ENCODE results near the gene ACAA1. TPM values are rescaled to one million over a fixed set of nuclear protein-coding genes. Genes with fewer than 3 reads are reported as not detected.

The ACAA1 gene
- total and polyA plus RNA-seq, 9 of the 15 experiments (the other 6 are each of a cell fraction or from before 2014, with no cell fraction given), result 4.0 to 88.9 (median 57.2) TPM

- TF ChIP-seq ZBTB43 (CRISPR knock-in tag; IDR thresholded peaks at IDR 0.05) (0 out of 2 replicates have a peak, but pooled peaks have one; percentile 42), RBM15 (IDR thresholded peaks at IDR 0.05; ENCODE audit: insufficient read depth, low read length) (no peak), ZNF785 (CRISPR knock-in tag; IDR thresholded peaks at IDR 0.05) (no peak), JUN (IDR thresholded peaks at IDR 0.05; ENCODE audit: borderline replicate concordance, low read depth, low read length) (0 out of 2 replicates have a peak, but pooled peaks have one; percentile 16), JUN (CRISPR knock-in tag; IDR thresholded peaks at IDR 0.05; ENCODE audit: borderline replicate concordance) (0 out of 2 replicates have a peak, but pooled peaks have one; percentile 79), MIER1 (IDR thresholded peaks at IDR 0.05; ENCODE audit: low read depth) (no peak), HMG20B (CRISPR knock-in tag; IDR thresholded peaks at IDR 0.05) (no peak), KLF6 (CRISPR knock-in tag; IDR thresholded peaks at IDR 0.05; ENCODE audit: borderline replicate concordance) (no peak), KLF13 (tag; IDR thresholded peaks at IDR 0.05; ENCODE audit: borderline replicate concordance, low read depth) (0 out of 2 replicates have a peak, but pooled peaks have one; percentile 50), PTTG1 (tag; IDR thresholded peaks at IDR 0.05; ENCODE audit: low read depth) (no peak), RAD21 (CRISPR knock-in tag; conservative IDR thresholded peaks at IDR 0.05 in 1 of 2, IDR thresholded peaks at IDR 0.05 in 1 of 2) (no peak), PHB (CRISPR knock-in tag; IDR thresholded peaks at IDR 0.05) (no peak), DDX20 (tag; IDR thresholded peaks at IDR 0.05; ENCODE audit: low read depth) (no peak), GTF2B (IDR thresholded peaks at IDR 0.05; ENCODE audit: extremely low read depth, insufficient read length) (no peak), IRF2 (CRISPR knock-in tag; IDR thresholded peaks at IDR 0.05) (no peak), TCFL5 (CRISPR knock-in tag; conservative IDR thresholded peaks at IDR 0.05) (no peak), PHTF2 (CRISPR knock-in tag; IDR thresholded peaks at IDR 0.05) (no peak)
- TF ChIP-seq, protein P1, sequence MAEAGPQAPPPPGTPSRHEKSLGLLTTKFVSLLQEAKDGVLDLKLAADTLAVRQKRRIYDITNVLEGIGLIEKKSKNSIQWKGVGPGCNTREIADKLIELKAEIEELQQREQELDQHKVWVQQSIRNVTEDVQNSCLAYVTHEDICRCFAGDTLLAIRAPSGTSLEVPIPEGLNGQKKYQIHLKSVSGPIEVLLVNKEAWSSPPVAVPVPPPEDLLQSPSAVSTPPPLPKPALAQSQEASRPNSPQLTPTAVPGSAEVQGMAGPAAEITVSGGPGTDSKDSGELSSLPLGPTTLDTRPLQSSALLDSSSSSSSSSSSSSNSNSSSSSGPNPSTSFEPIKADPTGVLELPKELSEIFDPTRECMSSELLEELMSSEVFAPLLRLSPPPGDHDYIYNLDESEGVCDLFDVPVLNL (CRISPR knock-in tag; IDR thresholded peaks at IDR 0.05; ENCODE audit: low read depth), result no peak
- TF ChIP-seq, protein P2, sequence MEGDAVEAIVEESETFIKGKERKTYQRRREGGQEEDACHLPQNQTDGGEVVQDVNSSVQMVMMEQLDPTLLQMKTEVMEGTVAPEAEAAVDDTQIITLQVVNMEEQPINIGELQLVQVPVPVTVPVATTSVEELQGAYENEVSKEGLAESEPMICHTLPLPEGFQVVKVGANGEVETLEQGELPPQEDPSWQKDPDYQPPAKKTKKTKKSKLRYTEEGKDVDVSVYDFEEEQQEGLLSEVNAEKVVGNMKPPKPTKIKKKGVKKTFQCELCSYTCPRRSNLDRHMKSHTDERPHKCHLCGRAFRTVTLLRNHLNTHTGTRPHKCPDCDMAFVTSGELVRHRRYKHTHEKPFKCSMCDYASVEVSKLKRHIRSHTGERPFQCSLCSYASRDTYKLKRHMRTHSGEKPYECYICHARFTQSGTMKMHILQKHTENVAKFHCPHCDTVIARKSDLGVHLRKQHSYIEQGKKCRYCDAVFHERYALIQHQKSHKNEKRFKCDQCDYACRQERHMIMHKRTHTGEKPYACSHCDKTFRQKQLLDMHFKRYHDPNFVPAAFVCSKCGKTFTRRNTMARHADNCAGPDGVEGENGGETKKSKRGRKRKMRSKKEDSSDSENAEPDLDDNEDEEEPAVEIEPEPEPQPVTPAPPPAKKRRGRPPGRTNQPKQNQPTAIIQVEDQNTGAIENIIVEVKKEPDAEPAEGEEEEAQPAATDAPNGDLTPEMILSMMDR (IDR thresholded peaks at IDR 0.05 in 2 of 3, conservative IDR thresholded peaks at IDR 0.05 in 1 of 3; ENCODE audit: insufficient read depth in 2 of 3, low read depth in 1 of 3, low read length in 3 of 3), result no peak
- TF ChIP-seq, protein P3, sequence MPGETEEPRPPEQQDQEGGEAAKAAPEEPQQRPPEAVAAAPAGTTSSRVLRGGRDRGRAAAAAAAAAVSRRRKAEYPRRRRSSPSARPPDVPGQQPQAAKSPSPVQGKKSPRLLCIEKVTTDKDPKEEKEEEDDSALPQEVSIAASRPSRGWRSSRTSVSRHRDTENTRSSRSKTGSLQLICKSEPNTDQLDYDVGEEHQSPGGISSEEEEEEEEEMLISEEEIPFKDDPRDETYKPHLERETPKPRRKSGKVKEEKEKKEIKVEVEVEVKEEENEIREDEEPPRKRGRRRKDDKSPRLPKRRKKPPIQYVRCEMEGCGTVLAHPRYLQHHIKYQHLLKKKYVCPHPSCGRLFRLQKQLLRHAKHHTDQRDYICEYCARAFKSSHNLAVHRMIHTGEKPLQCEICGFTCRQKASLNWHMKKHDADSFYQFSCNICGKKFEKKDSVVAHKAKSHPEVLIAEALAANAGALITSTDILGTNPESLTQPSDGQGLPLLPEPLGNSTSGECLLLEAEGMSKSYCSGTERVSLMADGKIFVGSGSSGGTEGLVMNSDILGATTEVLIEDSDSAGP (CRISPR knock-in tag; IDR thresholded peaks at IDR 0.05), result no peak
These were observed at the start of gene ACAA1 (continued) for GRCh38 chr3:38136777-38137614.

Measured in K562 (cell line).